Measurements from ENCODE around the gene HINT2. TPM values are rescaled to one million over a fixed set of nuclear protein-coding genes. Genes with fewer than 3 reads are reported as not detected.

Gene HINT2
- total RNA-seq, 1 donor from 2014 or later: 21.8 TPM

DNA sequence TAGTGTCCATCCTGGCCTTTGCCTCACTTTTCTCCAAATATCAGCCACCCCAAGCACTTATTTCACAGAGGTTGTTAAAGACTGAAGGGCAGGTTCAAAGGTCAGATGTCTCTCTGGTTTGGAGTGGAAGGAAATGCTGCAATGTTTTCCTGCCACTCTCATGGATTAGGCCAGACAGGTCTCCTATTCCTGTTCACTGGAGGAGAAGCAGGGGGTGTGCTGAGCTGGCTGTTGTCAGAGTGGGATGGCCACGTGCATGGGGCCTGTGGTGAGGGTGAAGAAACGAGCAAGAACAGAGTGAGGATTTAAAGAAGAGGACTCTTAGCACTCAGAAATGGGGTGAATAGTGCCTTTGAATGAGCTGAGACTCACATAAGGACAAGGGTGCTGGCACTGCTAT, 20.9 kb upstream of the HINT2 start:
- TF ChIP-seq, protein P1, sequence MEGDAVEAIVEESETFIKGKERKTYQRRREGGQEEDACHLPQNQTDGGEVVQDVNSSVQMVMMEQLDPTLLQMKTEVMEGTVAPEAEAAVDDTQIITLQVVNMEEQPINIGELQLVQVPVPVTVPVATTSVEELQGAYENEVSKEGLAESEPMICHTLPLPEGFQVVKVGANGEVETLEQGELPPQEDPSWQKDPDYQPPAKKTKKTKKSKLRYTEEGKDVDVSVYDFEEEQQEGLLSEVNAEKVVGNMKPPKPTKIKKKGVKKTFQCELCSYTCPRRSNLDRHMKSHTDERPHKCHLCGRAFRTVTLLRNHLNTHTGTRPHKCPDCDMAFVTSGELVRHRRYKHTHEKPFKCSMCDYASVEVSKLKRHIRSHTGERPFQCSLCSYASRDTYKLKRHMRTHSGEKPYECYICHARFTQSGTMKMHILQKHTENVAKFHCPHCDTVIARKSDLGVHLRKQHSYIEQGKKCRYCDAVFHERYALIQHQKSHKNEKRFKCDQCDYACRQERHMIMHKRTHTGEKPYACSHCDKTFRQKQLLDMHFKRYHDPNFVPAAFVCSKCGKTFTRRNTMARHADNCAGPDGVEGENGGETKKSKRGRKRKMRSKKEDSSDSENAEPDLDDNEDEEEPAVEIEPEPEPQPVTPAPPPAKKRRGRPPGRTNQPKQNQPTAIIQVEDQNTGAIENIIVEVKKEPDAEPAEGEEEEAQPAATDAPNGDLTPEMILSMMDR (IDR thresholded peaks at IDR 0.05): no peak
- TF ChIP-seq EZH2 (IDR thresholded peaks at IDR 0.05) (no peak), EZH2phosphoT487 (IDR thresholded peaks at IDR 0.05) (no peak)
- Histone ChIP-seq H3F3A (ENCODE audit: low read depth) (no peaks in the 10 kb centered on the region), H4K20me1 (ENCODE audit: low read depth) (peaks cover 4% of the 10 kb centered on the region), H3K4me1 (no peaks in the 10 kb centered on the region), H3K4me2 (no peak overlapping the region), H3K27ac (no peak overlapping the region), H3K79me2 (ENCODE audit: low read depth) (no peaks in the 10 kb centered on the region), H3K4me3 (no peak overlapping the region), H3K9ac (no peak overlapping the region), H3K36me3 (no peaks in the 10 kb centered on the region), H2AFZ (replicated peaks) (no peak overlapping the region), H3K9me3 (ENCODE audit: low read depth) (no peaks in the 10 kb centered on the region), H3K27me3 (no peaks in the 10 kb centered on the region)
- Mint-ChIP-seq H3K27me3 (ENCODE audit: insufficient read depth, low read depth) (peaks cover 2% of the 10 kb centered on the region), H3K27ac (no peak overlapping the region), H3K36me3 (peaks cover 4% of the 10 kb centered on the region), H3K4me1 (peaks cover 26% of the 10 kb centered on the region), H3K9me3 (no peaks in the 10 kb centered on the region), H3K4me3 (no peak overlapping the region)
- DNase-seq (ENCODE audit: low spot score): no peak

DNA sequence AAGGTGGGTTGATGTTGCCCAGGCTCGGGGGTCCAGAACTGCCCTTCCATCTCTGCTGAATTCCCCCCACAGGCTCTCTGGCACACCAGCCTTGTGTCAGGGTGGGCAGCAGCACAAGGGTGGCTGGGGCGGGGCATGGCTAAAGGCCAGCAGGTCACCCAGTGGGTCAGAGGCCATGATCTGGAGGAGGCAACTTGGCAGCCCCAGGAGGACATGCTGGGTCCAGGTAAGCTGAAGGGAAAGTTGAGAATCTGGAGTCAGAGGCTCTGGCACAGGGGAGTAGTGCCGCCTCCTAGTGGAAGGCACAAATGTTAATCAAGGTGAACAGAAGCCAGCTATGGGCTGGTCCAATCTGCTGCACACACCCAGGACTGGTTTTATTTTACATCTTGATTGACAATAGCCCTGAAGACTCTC, 20.4 kb upstream of the HINT2 start:
- TF ChIP-seq, protein P1 (IDR thresholded peaks at IDR 0.05): peak; percentile 55
- TF ChIP-seq EZH2 (IDR thresholded peaks at IDR 0.05): no peak
- H2AFZ ChIP-seq (replicated peaks): no peak overlapping the region
- no peaks in the 10 kb centered on the region for H3K36me3 ChIP-seq
- H4K20me1 ChIP-seq (ENCODE audit: low read depth): peaks cover 7% of the 10 kb centered on the region
- Mint-ChIP-seq H3K36me3 (peaks cover 4% of the 10 kb centered on the region), H3K4me3 (no peak overlapping the region), H3K27ac (no peak overlapping the region), H3K4me1 (peaks cover 29% of the 10 kb centered on the region), H3K9me3 (no peaks in the 10 kb centered on the region), H3K27me3 (ENCODE audit: insufficient read depth, low read depth) (peaks cover 2% of the 10 kb centered on the region)
- H3K27me3 ChIP-seq: no peaks in the 10 kb centered on the region
- H3F3A ChIP-seq (ENCODE audit: low read depth): no peaks in the 10 kb centered on the region
- peak; percentile 42 for DNase-seq (ENCODE audit: low spot score)
- H3K27ac ChIP-seq: no peak overlapping the region
- no peak overlapping the region for H3K9ac ChIP-seq
- H3K9me3 ChIP-seq (ENCODE audit: low read depth): no peaks in the 10 kb centered on the region
- peaks cover under 1% of the 10 kb centered on the region for H3K4me1 ChIP-seq
- no peak overlapping the region for H3K4me2 ChIP-seq
- H3K4me3 ChIP-seq: no peak overlapping the region
- H3K79me2 ChIP-seq (ENCODE audit: low read depth): no peaks in the 10 kb centered on the region

DNA sequence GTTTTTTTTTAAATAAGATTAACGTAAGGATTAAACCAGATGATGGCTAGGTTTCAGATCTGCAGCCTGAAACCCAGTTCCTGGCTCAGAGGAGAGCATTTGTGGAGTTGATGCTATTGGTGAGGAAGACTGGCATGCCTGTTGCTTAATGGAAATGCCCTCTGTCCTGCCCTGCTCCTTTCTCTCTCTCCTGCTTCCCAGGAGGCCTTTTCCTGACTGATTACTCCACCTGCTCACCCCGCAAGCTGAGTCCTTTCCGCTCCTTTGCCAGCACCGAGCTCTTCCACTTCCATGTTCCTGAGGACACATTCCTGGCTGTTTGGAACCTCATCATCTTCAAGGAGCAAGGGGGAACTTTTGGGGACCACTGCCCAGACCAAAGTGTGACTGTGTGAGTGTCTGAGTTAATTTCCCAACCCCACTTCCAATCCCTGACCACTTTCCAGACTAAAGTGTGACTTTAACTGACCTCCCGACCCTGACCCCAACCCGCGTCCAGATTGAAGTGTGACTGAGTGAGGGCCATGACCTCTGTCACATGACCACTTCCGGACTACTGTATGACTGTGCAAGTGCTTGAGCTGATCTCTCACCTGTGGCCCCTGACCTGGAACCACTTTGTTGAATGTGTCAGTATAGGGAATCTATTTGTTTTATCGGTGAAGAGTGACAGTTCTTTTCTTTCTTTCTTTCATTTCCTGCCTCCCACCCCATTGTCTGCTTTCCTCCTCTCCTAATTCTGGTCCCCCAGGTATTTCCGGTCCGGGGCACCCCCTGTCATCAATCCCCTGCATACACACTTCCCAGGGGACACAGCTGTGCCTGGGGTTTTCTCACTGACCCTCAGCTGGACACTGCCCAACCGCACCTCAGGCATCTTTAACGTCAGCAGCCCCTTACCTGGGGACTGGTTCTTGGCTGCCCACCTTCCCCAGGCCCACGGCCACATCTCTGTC, 19.7 kb upstream of the HINT2 start:
- peaks cover 4% of the 10 kb centered on the region for H3K36me3 Mint-ChIP-seq
- Histone ChIP-seq H3K79me2 (ENCODE audit: low read depth) (no peaks in the 10 kb centered on the region), H2AFZ (replicated peaks) (no peak overlapping the region), H3K9ac (no peak overlapping the region), H3K4me2 (no peak overlapping the region), H3K27me3 (no peaks in the 10 kb centered on the region), H4K20me1 (ENCODE audit: low read depth) (peaks cover 7% of the 10 kb centered on the region), H3K4me3 (no peak overlapping the region), H3K4me1 (peaks cover 7% of the 10 kb centered on the region), H3K36me3 (no peaks in the 10 kb centered on the region), H3K27ac (no peak overlapping the region), H3K9me3 (ENCODE audit: low read depth) (no peaks in the 10 kb centered on the region), H3F3A (ENCODE audit: low read depth) (peaks cover 2% of the 10 kb centered on the region)
- no peak overlapping the region for H3K4me3 Mint-ChIP-seq
- peak overlapping the region; percentile 46 for H3K27ac Mint-ChIP-seq
- TF ChIP-seq EZH2 (IDR thresholded peaks at IDR 0.05) (no peak), EZH2phosphoT487 (IDR thresholded peaks at IDR 0.05) (no peak)
- TF ChIP-seq, protein P1 (IDR thresholded peaks at IDR 0.05): no peak
- no peaks in the 10 kb centered on the region for H3K9me3 Mint-ChIP-seq
- H3K27me3 Mint-ChIP-seq (ENCODE audit: insufficient read depth, low read depth): peaks cover 2% of the 10 kb centered on the region
- peaks cover 32% of the 10 kb centered on the region for H3K4me1 Mint-ChIP-seq
- DNase-seq (ENCODE audit: low spot score): no peak
